RCC 7860 (cell line): ENCODE measurements around the gene GDF7.

Source experiments
- DNase-seq: peaks from one replicate; pipeline ENCODE4 v3.0.0-alpha.2; 2015; ENCODE audit warnings: low spot score
- FAIRE-seq: peaks from 2 replicates; lab custom pipeline; 2012; peaks lifted over from hg19 to GRCh38; lab: Jason Lieb, UNC

The GDF7 gene

GRCh38 chr2:20666304-20667150 lies at the start of gene GDF7:
TSS of gene GDF7 (plus strand) at chr2:20667144. CDS start at chr2:20667240, 96 bp downstream.
- FAIRE-seq (no peak), DNase-seq (no peak)

- FAIRE-seq (peak; percentile 84), DNase-seq (peak; percentile 95)
Observed at GRCh38 chr2:20617892-20618467, 49.0 kb upstream of the GDF7 start.

DNA sequence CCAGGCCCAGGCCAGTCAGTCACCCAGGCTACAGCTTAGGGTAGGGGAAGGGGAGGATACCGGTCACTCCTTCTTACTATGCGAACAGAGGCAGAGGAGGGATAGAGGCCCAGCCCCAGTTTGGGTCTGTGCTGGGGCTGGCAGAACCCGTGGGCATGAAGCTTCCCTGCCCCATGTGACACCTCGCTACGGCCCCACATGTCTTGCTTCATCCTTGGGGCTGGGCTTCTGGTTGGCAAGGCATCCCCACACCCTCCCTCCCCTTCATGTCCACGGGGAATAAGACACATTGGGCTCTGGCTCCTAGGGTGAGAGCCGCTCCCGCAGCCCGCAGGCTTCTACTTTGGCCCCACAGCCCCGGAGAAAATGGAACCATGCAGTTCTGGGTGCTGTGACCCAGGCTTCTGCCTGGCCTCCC lies 48.5 kb upstream of the GDF7 start:
- FAIRE-seq: no peak

DNA sequence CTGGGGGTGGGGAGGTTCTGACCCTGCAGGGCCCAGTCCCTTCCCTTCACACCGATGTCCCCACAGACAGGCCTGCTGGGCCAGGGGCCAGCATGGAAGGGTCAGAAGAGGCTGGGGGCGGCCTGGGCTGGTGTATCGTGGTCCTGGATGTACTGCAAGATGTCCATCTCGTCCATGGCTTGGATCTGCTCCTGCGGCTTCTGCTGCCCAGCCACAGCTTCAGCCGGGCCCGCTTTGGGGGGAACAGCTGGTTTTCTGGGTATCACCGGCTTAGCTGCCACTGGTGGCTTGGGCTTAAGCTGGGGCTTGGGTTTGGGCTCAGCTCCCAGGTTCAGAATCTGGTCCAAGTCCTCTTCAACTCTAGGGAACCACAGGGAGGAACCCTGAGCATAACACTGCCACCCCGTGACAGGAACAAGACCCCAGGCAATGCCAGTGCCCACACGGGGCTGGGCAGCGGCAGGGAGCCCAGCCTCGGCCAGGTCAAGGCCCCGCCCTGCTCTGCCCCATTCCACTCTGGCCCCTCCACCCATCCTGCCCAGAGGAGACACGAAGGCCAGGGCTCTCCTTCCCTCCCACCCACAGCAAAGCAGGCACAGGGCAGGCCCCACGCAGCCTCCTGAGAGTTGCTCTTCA lies 47.9 kb upstream of the GDF7 start:
- no peak for FAIRE-seq
- DNase-seq: no peak

More for the DNA sequence above, 48.5 kb upstream of the GDF7 start:
- DNase-seq: no peak

- FAIRE-seq: no peak
- peak; percentile 19 for DNase-seq
Observed at GRCh38 chr2:20619624-20620024, 47.3 kb upstream of the GDF7 start.

DNA sequence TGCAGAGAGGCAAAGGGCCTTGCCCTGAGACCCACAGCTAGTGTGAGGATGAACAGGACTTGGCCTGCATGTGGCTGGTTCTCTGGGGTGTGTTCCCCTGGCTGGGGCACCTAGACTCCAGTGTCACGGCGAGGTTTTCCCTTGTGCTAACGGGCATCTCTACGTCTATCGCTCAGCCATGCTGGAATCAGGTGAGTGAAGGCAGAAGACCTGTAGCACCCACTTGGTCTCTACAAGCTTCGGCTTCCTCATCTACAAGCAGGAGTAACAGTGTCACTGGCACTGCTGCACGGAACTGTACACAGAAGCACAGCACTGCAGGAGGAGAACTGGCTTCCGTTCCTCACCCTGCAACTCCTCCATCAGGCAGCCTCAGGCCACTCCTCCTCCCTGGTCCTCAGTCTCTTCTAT lies 46.7 kb upstream of the GDF7 start:
- DNase-seq (no peak), FAIRE-seq (no peak)

DNA sequence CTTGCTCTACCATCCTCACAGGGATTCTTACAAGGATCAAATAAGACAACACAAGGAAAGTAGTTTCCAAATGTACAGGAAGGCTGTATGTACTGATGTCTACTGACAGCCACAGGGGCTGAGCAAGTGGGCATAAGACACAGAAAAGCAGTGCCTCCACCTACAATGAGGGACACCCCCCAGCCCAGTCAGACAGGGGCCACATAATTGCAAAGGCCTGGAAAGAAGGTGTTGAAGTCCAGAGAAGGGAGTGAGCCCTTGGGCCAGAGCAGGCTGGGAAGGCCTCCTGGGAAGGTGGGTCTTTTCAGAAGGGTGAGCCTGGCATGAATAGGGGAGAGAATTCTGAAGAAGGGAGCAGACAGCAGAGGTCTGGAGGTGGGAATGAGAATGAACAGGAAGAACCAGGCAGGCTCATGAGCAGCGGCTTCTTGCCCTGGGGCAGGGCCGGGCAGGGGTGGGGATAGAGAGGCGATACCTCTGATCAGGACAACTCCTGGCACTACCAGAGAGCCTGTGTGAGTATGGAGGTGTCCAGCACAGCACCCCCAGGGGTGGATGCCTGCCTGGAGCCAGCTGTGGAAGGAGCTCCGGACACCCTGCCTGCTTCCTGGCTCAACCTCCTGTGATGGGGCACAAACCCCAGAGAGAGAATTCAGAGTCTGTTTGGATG lies 46.1 kb upstream of the GDF7 start:
- no peak for FAIRE-seq

GRCh38 chr2:20621366-20622295 lies 45.3 kb upstream of the GDF7 start:
- DNase-seq (no peak), FAIRE-seq (no peak)

More for the DNA sequence above, 46.1 kb upstream of the GDF7 start:
- DNase-seq: no peak

- no peak for FAIRE-seq
- DNase-seq: no peak
Observed at GRCh38 chr2:20622296-20622686, 44.7 kb upstream of the GDF7 start.

DNA sequence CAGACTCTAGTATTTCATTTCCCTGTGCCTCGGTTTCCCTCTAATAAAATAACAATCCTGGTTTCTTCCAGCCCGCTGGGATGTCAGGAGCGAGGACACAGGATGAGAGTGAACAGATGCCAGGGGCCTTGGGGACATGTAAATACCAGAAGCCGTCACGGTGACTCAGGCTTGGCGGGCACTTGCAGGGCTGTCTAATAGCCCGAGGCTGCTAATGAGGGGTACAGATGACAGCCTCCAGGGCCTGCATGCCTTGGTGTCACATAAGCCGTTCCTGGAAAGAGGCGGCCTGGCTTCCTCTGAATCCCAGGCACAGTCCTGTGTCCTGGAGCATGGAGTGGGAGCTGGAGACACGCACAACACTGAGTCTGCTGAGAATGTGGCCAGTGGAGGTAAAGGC lies 44.2 kb upstream of the GDF7 start:
- no peak for DNase-seq
- FAIRE-seq: no peak

GRCh38 chr2:20623241-20623640 lies 43.7 kb upstream of the GDF7 start:
- FAIRE-seq (no peak), DNase-seq (no peak)

DNA sequence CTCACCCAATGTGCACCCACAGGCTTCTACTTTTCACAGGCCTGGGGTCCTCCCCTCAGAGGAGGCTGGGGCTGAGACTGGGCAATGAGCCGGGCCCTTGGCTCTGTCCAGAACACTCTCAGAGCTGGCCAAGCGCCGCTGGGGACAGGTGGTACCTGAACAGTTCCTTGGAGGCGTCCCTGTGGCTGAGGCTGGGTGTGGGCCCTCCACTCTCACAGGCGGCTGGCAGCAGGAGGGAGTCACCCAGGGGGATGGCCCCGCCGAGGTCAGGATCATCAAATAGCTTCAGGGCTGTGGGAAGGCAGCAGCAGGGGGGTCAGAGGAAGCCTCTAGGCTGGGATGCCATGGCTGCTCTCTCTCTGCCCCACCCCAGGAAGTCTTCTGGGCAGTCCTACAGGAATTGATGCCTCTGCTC lies 43.2 kb upstream of the GDF7 start:
- DNase-seq (no peak), FAIRE-seq (no peak)

DNA sequence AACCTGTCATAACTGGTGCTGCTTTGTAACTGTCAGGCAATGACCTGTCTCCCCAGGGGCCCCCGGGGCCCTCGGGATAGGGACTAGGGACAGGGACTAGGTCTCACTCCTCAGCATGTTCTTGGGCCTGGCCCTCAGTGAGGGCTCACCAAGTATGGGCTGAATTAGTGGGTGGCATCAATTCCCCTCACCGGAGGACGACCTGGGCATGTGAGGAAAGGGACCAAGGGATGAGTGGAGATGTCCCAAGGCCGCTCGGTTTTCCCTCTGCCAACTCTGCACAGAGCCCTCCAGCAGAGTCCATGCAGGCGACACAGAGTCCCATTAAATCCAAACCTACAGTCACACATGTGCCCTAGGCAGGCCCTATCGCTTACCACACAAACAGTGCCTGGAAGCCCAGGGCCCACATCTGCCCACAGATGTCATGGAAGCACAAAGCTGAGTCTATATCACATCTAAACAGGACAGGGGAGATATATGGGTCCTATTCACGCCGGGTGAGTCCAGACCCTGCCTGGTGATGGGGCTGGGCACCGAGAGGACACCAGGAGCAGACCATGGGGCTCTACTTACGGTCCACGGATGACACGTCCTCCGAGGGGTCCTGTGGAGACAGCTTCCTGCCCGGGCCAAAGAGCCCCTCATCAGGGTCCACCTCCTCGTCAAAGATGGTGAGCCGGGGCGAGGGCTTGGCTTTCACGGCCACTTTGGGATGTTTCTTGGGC lies 42.6 kb upstream of the GDF7 start:
- DNase-seq: no peak
- FAIRE-seq: no peak

DNA sequence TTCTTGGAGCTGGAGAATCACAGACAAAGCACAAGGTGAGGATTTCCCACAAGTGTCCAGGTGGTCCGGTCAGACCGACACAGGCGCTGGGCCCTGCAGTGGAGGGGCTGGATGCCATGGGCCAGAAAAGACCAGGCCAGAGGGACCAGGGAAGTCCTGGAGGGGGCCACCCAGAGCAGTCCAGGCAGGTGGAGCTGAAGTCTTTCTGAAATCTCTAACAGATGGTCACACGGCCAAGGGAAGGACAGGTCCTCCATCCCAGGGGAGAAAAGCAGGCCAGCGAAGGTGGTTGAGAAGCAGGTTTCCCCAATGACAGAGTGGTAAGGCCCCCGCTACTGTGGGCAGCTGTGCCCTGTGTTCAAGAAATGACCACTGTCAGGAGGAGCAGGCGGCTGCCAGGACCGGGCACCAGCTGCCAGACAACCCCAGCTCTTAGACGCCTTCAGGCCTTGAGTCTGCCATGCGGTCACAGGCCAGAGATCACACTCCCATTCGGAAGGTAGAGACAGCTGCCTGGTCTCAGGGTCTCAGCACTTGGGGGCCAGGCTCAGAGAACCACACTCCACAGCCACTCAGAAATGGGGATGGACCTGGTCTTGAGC lies 42.0 kb upstream of the GDF7 start:
- FAIRE-seq (no peak), DNase-seq (no peak)

DNA sequence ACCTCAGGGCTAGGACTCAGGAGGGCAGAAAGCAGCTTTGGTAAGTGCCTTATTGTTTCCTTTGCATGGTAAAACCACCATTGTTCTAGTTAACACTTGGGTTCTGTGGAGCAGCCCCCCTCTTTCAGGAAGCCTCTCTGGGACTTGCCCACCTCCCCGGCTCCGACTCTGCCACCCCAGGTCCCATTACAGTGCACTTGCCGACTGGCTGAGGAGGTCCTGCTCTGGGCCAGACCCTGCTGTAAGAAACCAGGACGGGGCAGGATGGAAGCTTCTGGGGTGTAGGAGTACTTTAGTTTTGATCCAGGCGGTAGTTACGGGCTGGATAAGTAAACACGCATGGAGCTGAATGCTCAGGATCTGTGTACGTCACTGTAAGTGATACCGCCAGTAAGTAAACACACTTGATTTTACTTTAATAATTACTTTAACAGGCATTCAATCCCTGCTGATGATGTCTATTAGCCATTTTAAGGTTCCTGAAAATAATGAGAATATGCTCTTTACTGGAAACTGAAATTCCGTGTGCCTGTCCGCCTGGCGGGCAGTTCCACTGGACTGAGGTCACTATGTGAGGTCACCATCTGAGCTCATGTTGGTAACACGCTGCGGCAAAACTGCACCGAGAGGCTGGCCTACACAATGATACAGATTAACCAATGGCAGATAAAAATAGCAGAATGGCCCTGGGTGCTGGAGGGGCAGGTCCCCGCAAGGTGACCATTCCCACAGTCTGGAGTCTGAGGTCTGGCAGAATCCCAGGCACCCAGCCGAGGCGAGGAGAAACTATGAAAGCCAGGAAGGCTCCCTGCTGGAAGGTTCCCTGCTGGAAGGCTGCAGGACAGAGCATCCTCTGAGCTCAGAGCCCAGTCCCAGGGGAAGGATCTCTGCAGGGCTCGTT lies 41.2 kb upstream of the GDF7 start:
- peak; percentile 98 for FAIRE-seq

GRCh38 chr2:20626392-20626697 lies 40.6 kb upstream of the GDF7 start:
- FAIRE-seq: no peak
- no peak for DNase-seq

More for the DNA sequence above, 41.2 kb upstream of the GDF7 start:
- peak; percentile 99 for DNase-seq

DNA sequence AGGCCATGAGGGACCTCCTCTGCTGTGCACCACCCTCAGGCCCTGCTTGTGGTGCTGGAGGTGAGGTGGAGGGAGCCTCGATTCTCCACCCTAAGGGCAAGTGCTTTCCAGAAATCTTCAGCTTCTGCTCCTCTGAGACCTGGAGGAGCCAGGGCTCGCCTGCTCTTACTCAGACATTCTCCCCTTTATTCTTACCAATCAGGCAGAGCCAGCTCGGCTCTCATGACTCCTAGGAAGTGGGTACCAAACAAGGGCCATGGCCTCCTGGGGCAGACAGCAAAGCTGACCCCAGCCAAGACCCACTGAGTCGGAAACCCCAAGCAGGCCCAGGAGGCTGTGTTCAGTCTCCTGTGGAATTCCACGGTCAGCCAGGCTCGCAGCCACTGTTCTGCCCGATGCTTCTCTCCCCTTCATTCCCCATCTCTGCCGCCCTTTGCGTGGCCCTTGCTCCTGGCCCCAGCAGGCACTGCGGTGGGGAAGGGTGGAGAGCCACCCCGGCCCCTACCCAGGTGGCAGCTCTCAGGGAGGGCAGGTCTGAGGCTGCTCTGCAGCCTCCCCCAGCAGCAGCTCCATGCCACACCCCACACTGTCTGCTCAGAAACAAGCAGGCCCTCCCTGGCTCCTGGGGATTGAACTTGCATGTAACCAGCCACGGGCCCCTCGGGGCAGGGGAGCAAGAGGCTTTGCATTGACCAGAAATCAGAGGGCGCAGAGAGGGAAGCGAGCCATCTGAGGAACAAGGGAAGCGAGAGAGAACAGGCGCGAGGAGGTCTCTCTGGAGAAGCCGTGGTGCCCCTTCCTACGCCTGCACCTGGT lies 40.0 kb upstream of the GDF7 start:
- DNase-seq (peak; percentile 86), FAIRE-seq (peak; percentile 91)
